Spleen (tissue), 7 donors: ENCODE measurements around the gene TEAD1.

Experiments
- POLR2AphosphoS5 ChIP-seq, 3 donors: sonication (generic); formaldehyde crosslinking; IDR thresholded peaks; one replicate each; pipeline ENCODE4 v1.5.1; 2017; ENCODE audit warnings: antibody characterized with exemption in 3 of 3
- TF ChIP-seq, protein P1 (sequence below), 11 experiments: fragments of 200-600 bp in 7 of 11; fragments of 450-650 bp in 4 of 11; sonication (generic) in 4 of 11; IDR thresholded peaks in 8 of 11; conservative IDR thresholded peaks in 3 of 11; 1 replicate in 7 of 11; 2 replicates in 4 of 11; pipeline versions ENCODE4 v1.4.0 to v1.8.0; 2016 to 2021; ENCODE audit warnings: antibody characterized with exemption in 11 of 11, inconsistent platforms in 4 of 11, mild to moderate bottlenecking in 1 of 11
- donor health status: DM: no; HTN: no; CAD: no; lungs with moderate emphysema.
- donor health status: DM: no; HTN: no; CAD: no.
- donor health status: DM: no; HTN: no; CAD: no.

DNA sequence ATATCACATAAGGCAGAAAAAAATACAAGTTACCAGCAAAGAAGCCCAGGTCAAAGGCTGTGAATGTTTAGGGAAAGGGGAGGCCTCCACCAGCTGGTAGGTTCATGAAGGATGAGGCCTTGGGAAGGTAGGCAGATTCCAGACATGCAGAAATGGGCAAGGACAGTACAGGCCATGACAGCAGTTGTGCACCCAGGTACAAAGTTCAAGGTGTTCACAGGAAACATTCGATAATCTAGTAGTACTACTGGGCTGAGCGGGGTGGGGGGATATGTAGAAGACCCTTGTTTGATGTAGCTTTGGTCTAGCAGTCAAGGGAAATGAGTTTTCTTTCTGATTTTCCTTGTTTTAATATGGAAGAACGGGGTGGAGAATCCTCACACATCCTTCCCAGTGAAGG is 182.1 kb downstream of the TEAD1 start:
- TF ChIP-seq, protein P1, sequence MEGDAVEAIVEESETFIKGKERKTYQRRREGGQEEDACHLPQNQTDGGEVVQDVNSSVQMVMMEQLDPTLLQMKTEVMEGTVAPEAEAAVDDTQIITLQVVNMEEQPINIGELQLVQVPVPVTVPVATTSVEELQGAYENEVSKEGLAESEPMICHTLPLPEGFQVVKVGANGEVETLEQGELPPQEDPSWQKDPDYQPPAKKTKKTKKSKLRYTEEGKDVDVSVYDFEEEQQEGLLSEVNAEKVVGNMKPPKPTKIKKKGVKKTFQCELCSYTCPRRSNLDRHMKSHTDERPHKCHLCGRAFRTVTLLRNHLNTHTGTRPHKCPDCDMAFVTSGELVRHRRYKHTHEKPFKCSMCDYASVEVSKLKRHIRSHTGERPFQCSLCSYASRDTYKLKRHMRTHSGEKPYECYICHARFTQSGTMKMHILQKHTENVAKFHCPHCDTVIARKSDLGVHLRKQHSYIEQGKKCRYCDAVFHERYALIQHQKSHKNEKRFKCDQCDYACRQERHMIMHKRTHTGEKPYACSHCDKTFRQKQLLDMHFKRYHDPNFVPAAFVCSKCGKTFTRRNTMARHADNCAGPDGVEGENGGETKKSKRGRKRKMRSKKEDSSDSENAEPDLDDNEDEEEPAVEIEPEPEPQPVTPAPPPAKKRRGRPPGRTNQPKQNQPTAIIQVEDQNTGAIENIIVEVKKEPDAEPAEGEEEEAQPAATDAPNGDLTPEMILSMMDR (IDR thresholded peaks at IDR 0.05 in 8 of 11, conservative IDR thresholded peaks at IDR 0.05 in 3 of 11): no peak
- TF ChIP-seq POLR2AphosphoS5 (IDR thresholded peaks at IDR 0.05): no peak
